Measurements from ENCODE around the gene BHLHE40. TPM values are rescaled to one million over a fixed set of nuclear protein-coding genes. Genes with fewer than 3 reads are reported as not detected.

BHLHE40 gene
- total RNA-seq, 4 donors from 2014 or later = 8.3 to 170 (median 19.4) TPM

GRCh38 chr3:4945324-4945723, 33.9 kb upstream of the BHLHE40 start:
- Histone ChIP-seq H3K36me3 (no peaks in the 10 kb centered on the region), H3K4me3 (no peak overlapping the region), H3K27ac (replicated peaks in 1 of 4) (no peak overlapping the region), H3K4me1 (peaks cover 0 to 7% (median 3%) of the 10 kb centered on the region in 4 donors), H3K27me3 (no peaks in the 10 kb centered on the region), H3K9me3 (no peaks in the 10 kb centered on the region)
- WGBS = 95% methylated on average over 10 of the region's 10 CpGs
- no peak for DNase-seq (ENCODE audit: extremely low spot score)
- TF ChIP-seq EP300 (IDR thresholded peaks at IDR 0.05) (no peak), POLR2AphosphoS5 (IDR thresholded peaks at IDR 0.05) (no peak), POLR2A (IDR thresholded peaks at IDR 0.05; ENCODE audit: low read depth) (no peak)
- TF ChIP-seq, protein P1, sequence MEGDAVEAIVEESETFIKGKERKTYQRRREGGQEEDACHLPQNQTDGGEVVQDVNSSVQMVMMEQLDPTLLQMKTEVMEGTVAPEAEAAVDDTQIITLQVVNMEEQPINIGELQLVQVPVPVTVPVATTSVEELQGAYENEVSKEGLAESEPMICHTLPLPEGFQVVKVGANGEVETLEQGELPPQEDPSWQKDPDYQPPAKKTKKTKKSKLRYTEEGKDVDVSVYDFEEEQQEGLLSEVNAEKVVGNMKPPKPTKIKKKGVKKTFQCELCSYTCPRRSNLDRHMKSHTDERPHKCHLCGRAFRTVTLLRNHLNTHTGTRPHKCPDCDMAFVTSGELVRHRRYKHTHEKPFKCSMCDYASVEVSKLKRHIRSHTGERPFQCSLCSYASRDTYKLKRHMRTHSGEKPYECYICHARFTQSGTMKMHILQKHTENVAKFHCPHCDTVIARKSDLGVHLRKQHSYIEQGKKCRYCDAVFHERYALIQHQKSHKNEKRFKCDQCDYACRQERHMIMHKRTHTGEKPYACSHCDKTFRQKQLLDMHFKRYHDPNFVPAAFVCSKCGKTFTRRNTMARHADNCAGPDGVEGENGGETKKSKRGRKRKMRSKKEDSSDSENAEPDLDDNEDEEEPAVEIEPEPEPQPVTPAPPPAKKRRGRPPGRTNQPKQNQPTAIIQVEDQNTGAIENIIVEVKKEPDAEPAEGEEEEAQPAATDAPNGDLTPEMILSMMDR (IDR thresholded peaks at IDR 0.05) = no peak
- intact Hi-C loops (cut with DNase I) = no loop called here

- no peak for DNase-seq (ENCODE audit: extremely low spot score)
- Histone ChIP-seq H3K36me3 (no peaks in the 10 kb centered on the region), H3K4me3 (no peak overlapping the region), H3K27me3 (no peaks in the 10 kb centered on the region), H3K27ac (replicated peaks in 1 of 4) (no peak overlapping the region), H3K4me1 (peaks cover 0 to 10% (median 5%) of the 10 kb centered on the region in 4 donors), H3K9me3 (no peaks in the 10 kb centered on the region)
- intact Hi-C loops (cut with DNase I) = no loop called here
- TF ChIP-seq EP300 (IDR thresholded peaks at IDR 0.05) (no peak), POLR2AphosphoS5 (IDR thresholded peaks at IDR 0.05) (no peak), POLR2A (IDR thresholded peaks at IDR 0.05; ENCODE audit: low read depth) (no peak)
- TF ChIP-seq, protein P1 (IDR thresholded peaks at IDR 0.05) = no peak
- WGBS = 96% methylated on average over 5 of the region's 5 CpGs
Measured at GRCh38 chr3:4947028-4947427, 32.2 kb upstream of the BHLHE40 start.

DNA sequence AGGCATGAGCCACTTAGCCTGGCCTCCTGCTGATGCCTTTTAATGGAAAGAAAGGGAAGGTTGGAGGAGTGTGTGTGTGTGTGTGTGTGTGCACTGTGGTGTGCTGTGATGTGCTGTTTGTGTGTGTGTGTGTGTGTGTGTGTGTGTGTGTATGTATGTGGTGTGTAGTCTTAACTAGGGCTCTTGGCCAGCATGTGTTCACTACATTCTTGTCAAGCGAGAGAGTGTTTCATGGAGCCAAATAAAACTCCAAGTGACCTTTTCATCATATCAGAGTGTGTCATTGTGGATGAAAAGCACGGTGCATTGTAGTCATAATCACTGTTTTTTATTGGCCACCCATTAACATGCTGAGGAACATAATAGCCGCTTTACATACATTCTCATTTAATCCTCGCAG, 30.8 kb upstream of the BHLHE40 start:
- Histone ChIP-seq H3K27me3 (no peaks in the 10 kb centered on the region), H3K4me1 (peaks cover 0 to 15% (median 10%) of the 10 kb centered on the region in 4 donors), H3K36me3 (no peaks in the 10 kb centered on the region), H3K27ac (replicated peaks in 1 of 4) (no peak overlapping the region), H3K9me3 (no peaks in the 10 kb centered on the region), H3K4me3 (no peak overlapping the region)
- WGBS = 84% methylated on average over 4 of the region's 4 CpGs
- no peak for DNase-seq (ENCODE audit: extremely low spot score)
- intact Hi-C loops (cut with DNase I) = no loop called here
- TF ChIP-seq POLR2AphosphoS5 (IDR thresholded peaks at IDR 0.05) = no peak
- no peak for TF ChIP-seq POLR2A (IDR thresholded peaks at IDR 0.05; ENCODE audit: low read depth)
- TF ChIP-seq, protein P1 (IDR thresholded peaks at IDR 0.05) = no peak
- TF ChIP-seq EP300 (IDR thresholded peaks at IDR 0.05) = no peak

- TF ChIP-seq, protein P1 (IDR thresholded peaks at IDR 0.05) = no peak
- no peak for TF ChIP-seq POLR2AphosphoS5 (IDR thresholded peaks at IDR 0.05)
- no peak for TF ChIP-seq EP300 (IDR thresholded peaks at IDR 0.05)
- TF ChIP-seq POLR2A (IDR thresholded peaks at IDR 0.05; ENCODE audit: low read depth) = no peak
- peaks cover 0 to 15% (median 10%) of the 10 kb centered on the region in 4 donors for H3K4me1 ChIP-seq
- H3K27ac ChIP-seq (replicated peaks in 1 of 4) = no peak overlapping the region
- no peaks in the 10 kb centered on the region for H3K36me3 ChIP-seq
- WGBS = 89% methylated on average over 2 of the region's 2 CpGs
- no peak overlapping the region for H3K4me3 ChIP-seq
- intact Hi-C loops (cut with DNase I) = no loop called here
- no peak for DNase-seq (ENCODE audit: extremely low spot score)
- no peaks in the 10 kb centered on the region for H3K9me3 ChIP-seq
- H3K27me3 ChIP-seq = no peaks in the 10 kb centered on the region
Measured at GRCh38 chr3:4949004-4949403, 30.2 kb upstream of the BHLHE40 start.

GRCh38 chr3:4949659-4950058, 29.6 kb upstream of the BHLHE40 start:
- no peaks in the 10 kb centered on the region for H3K36me3 ChIP-seq
- TF ChIP-seq, protein P1 (IDR thresholded peaks at IDR 0.05) = no peak
- H3K9me3 ChIP-seq = no peaks in the 10 kb centered on the region
- 89% methylated on average over 2 of the region's 2 CpGs for WGBS
- no peak overlapping the region for H3K27ac ChIP-seq (replicated peaks in 1 of 4)
- intact Hi-C loops (cut with DNase I) = loop anchor here (5.0 kb wide), 1 partner anchor 63 kb away; no protein-coding TSS in a partner anchor
- H3K27me3 ChIP-seq = no peaks in the 10 kb centered on the region
- no peak overlapping the region for H3K4me3 ChIP-seq
- H3K4me1 ChIP-seq = peaks cover 0 to 15% (median 10%) of the 10 kb centered on the region in 4 donors
- no peak for DNase-seq (ENCODE audit: extremely low spot score)

Measured in esophagus muscularis mucosa (tissue), 4 donors.